ENCODE results near the gene KRTAP5-3.

Gene KRTAP5-3

GRCh38 chr11:1562469-1563148, 45.7 kb downstream of the KRTAP5-3 start:
- H3K36me3 Mint-ChIP-seq (ENCODE audit: insufficient read depth): peaks cover 64% of the 10 kb centered on the region
- H3K27me3 Mint-ChIP-seq: no peaks in the 10 kb centered on the region
- DNase-seq (ENCODE audit: low spot score in 2 of 2) (no peak), ATAC-seq (replicated peaks; ENCODE audit: extremely low read depth, poor library complexity, severe bottlenecking) (no peak)
- H3K27ac Mint-ChIP-seq (ENCODE audit: low read depth): peak overlapping the region; percentile 38
- no peaks in the 10 kb centered on the region for H3K9me3 Mint-ChIP-seq
- H3K4me1 Mint-ChIP-seq: peaks cover 8% of the 10 kb centered on the region
- no peak overlapping the region for H3K4me3 Mint-ChIP-seq

GRCh38 chr11:1561955-1562354, 46.3 kb downstream of the KRTAP5-3 start:
- Mint-ChIP-seq H3K4me1 (peaks cover 2% of the 10 kb centered on the region), H3K27me3 (no peaks in the 10 kb centered on the region), H3K36me3 (ENCODE audit: insufficient read depth) (peaks cover 63% of the 10 kb centered on the region), H3K9me3 (no peaks in the 10 kb centered on the region), H3K4me3 (no peak overlapping the region), H3K27ac (ENCODE audit: low read depth) (no peak overlapping the region)
- DNase-seq (ENCODE audit: low spot score in 2 of 2) (no peak), ATAC-seq (replicated peaks; ENCODE audit: extremely low read depth, poor library complexity, severe bottlenecking) (no peak)

- H3K27me3 Mint-ChIP-seq: no peaks in the 10 kb centered on the region
- H3K9me3 Mint-ChIP-seq: no peaks in the 10 kb centered on the region
- ATAC-seq (replicated peaks; ENCODE audit: extremely low read depth, poor library complexity, severe bottlenecking) (no peak), DNase-seq (ENCODE audit: low spot score in 2 of 2) (no peak)
- no peak overlapping the region for H3K4me3 Mint-ChIP-seq
- H3K27ac Mint-ChIP-seq (ENCODE audit: low read depth): no peak overlapping the region
- no peaks in the 10 kb centered on the region for H3K4me1 Mint-ChIP-seq
- H3K36me3 Mint-ChIP-seq (ENCODE audit: insufficient read depth): peaks cover 57% of the 10 kb centered on the region
These were observed 47.0 kb downstream of the KRTAP5-3 start for GRCh38 chr11:1561266-1561665.

GRCh38 chr11:1560649-1561251, 47.5 kb downstream of the KRTAP5-3 start:
- no peak overlapping the region for H3K27ac Mint-ChIP-seq (ENCODE audit: low read depth)
- peak overlapping the region; percentile 23 for H3K4me3 Mint-ChIP-seq
- ATAC-seq (replicated peaks; ENCODE audit: extremely low read depth, poor library complexity, severe bottlenecking): no peak
- no peaks in the 10 kb centered on the region for H3K4me1 Mint-ChIP-seq
- no peaks in the 10 kb centered on the region for H3K27me3 Mint-ChIP-seq
- H3K9me3 Mint-ChIP-seq: no peaks in the 10 kb centered on the region
- H3K36me3 Mint-ChIP-seq (ENCODE audit: insufficient read depth): peaks cover 56% of the 10 kb centered on the region
- DNase-seq (ENCODE audit: low spot score in 2 of 2): no peak

DNA sequence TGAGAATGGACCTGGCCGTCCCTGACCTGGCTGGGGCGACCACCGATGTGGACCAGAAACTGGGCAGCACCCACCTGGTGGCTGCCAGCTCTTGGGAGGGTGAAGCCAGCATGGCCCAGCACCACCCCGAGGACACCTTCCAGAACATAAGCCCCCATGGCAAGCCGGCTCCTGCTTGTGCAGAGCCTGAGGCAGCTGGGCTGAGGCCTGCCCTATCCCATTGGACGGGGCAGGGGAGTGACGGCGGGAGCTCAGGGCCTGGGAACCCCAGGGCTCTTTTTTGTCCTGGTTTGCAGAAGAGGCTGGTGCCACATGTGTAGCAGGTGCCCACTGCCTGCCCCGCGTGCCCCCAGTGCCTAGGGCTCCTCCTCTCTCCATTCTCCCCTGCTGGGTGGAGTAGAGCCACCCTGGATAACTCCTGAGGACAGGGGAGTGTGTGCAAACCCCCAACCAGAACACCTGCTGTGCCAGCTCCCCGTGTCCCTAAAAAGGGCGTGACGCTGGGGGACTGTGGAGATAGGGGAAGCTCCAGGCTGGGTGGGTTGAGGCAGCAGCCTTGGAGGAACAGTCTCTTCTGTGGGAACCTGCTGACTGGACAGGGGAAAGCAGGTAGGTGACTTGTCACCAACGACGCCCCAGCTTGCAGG, 48.1 kb downstream of the KRTAP5-3 start:
- DNase-seq (ENCODE audit: low spot score in 2 of 2): no peak
- H3K4me1 Mint-ChIP-seq: no peaks in the 10 kb centered on the region
- H3K27me3 Mint-ChIP-seq: no peaks in the 10 kb centered on the region
- ATAC-seq (replicated peaks; ENCODE audit: extremely low read depth, poor library complexity, severe bottlenecking): no peak
- no peaks in the 10 kb centered on the region for H3K9me3 Mint-ChIP-seq
- peak overlapping the region; percentile 23 for H3K4me3 Mint-ChIP-seq
- peaks cover 55% of the 10 kb centered on the region for H3K36me3 Mint-ChIP-seq (ENCODE audit: insufficient read depth)
- H3K27ac Mint-ChIP-seq (ENCODE audit: low read depth): no peak overlapping the region

DNA sequence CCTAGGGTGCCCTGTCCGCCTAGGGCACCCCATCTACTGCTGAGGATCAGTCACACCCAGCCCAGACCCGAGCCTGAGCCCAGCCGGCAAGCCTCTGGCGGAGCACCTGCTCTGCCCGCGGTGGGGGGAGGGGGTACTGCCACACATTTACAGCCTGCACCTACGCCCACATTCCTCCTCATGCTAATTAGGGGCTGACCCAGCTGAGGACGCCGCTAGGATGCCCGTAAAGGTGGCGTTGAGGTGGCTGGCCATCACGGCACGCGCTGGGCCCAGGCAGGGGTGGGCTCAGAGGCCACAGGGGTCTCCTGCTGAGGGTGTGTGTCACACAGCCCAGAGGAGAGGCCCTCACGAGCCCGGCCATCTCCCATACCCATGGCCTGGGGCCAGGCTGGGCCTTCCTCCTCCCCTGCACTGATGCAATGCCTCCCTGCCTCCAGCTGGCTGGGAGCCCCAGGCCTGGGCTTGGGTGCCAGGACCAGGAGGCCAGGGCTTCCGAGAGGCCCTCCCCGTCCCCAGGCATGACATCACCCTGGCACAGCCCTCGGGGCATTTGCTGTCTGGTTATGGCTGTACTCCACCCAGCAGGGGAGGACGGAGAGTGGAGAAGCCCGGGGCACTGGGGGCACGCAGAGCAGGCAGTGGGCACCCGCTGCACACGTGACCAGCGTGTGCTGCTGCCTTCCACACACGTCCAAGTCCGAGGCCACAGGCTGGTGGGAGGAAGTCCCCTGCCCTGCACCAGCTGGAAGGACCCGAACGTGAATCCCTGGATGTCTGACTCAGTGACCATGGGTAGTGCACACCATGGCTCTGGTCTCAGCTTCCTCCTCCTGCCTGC, 48.9 kb downstream of the KRTAP5-3 start:
- H3K27ac Mint-ChIP-seq (ENCODE audit: low read depth): peak overlapping the region; percentile 62
- H3K4me3 Mint-ChIP-seq: peak overlapping the region; percentile 16
- peaks cover 51% of the 10 kb centered on the region for H3K36me3 Mint-ChIP-seq (ENCODE audit: insufficient read depth)
- H3K9me3 Mint-ChIP-seq: no peaks in the 10 kb centered on the region
- DNase-seq (ENCODE audit: low spot score in 2 of 2): no peak
- H3K4me1 Mint-ChIP-seq: no peaks in the 10 kb centered on the region
- no peaks in the 10 kb centered on the region for H3K27me3 Mint-ChIP-seq
- ATAC-seq (replicated peaks; ENCODE audit: extremely low read depth, poor library complexity, severe bottlenecking): no peak

GRCh38 chr11:1558775-1559110, 49.5 kb downstream of the KRTAP5-3 start:
- peaks cover 46% of the 10 kb centered on the region for H3K36me3 Mint-ChIP-seq (ENCODE audit: insufficient read depth)
- H3K27ac Mint-ChIP-seq (ENCODE audit: low read depth): peak overlapping the region; percentile 62

DNA sequence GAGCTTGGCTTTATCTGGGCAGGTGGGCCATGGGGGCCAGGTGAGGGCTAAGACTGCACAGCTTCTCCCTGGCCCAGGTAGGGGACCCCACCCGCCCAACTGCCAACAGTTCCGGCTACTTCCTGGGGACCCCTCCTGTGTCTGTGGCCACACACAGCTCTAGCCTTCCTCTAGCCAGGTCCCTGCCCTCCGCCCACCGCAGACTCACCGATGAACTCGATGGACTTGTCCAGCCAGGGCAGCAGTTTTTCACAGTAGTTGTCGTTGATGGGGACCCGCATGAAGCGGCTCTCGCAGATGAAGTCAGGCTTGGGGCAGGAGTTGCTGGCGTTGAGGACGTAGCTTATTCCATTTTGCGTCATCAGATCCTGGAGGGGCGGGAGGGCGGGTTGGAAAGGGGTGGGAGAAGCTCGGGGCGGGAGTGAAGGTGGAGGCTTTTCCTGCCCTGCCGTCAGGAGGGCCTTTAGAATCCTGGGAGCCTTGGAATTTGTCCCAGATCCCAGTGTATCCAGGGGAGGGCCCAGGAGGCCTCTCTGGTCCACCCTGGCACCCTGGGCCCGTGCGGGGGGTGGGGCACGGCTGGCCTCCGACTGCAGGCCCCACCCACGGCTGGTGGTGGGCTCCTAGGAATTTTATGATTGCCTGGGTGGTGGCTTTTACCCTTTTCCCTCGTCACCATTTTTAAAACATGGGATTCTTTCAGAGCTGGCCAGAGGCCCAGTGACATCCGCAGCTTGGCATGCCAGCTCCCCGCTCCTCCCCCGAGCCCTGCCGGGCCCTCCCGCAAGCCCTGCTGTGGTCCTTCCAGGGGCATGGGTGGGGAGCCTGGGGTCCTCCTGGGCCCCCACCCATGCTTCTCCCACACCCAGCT, 50.1 kb downstream of the KRTAP5-3 start:
- DNase-seq (ENCODE audit: low spot score in 2 of 2) (no peak), ATAC-seq (replicated peaks; ENCODE audit: extremely low read depth, poor library complexity, severe bottlenecking) (no peak)
- peaks cover 42% of the 10 kb centered on the region for H3K36me3 Mint-ChIP-seq (ENCODE audit: insufficient read depth)
- no peaks in the 10 kb centered on the region for H3K4me1 Mint-ChIP-seq
- no peaks in the 10 kb centered on the region for H3K9me3 Mint-ChIP-seq
- no peaks in the 10 kb centered on the region for H3K27me3 Mint-ChIP-seq
- peak overlapping the region; percentile 52 for H3K4me3 Mint-ChIP-seq
- peak overlapping the region; percentile 62 for H3K27ac Mint-ChIP-seq (ENCODE audit: low read depth)

More at GRCh38 chr11:1558775-1559110, 49.5 kb downstream of the KRTAP5-3 start:
- Mint-ChIP-seq H3K9me3 (no peaks in the 10 kb centered on the region), H3K4me3 (peak overlapping the region; percentile 16), H3K4me1 (no peaks in the 10 kb centered on the region), H3K27me3 (no peaks in the 10 kb centered on the region)
- no peak for ATAC-seq (replicated peaks; ENCODE audit: extremely low read depth, poor library complexity, severe bottlenecking)
- no peak for DNase-seq (ENCODE audit: low spot score in 2 of 2)

Data from central memory CD8-positive, alpha-beta T cell (primary cell).